ENCODE measurements around the gene SCUBE1. TPM values are rescaled to one million over a fixed set of nuclear protein-coding genes. Genes with fewer than 3 reads are reported as not detected.
A peak's percentile ranks its signal among the peaks of the same experiment; 100 is the strongest.

The SCUBE1 gene
- total RNA-seq, result under 1 TPM; 0.04 to 0.16 TPM

DNA sequence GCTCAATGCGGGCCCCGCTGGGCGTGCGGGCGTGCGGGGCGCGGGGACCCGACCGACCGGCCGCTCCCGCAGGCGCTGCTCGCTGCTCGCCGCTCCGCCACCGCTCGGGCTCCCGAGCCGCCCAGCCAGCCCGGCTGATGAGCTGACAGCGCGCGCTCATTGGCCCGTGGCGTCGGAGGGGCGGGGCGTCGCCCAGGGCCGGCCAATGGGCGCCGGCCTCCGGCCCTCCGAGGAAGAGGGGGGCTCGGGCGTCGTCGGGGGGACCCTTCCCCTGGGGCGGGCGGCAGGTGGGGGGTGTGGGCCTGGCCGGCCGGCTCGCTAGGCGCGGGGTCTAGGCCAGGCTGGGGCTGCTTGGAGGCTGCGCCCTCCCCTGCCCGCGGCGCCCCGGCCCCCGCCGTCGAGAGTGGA lies at the start of gene SCUBE1:
SCUBE1 (minus strand) TSS at position 111 of the 408 bp plus-strand sequence. CDS start 111 bp downstream, outside the sequence.
- H3K27me3 ChIP-seq, result peaks cover 3 to 31% of the 10 kb centered on the region in 2 donors
- H3K27ac ChIP-seq, result no peak within 1 kb of the TSS
- TF ChIP-seq, protein P1, sequence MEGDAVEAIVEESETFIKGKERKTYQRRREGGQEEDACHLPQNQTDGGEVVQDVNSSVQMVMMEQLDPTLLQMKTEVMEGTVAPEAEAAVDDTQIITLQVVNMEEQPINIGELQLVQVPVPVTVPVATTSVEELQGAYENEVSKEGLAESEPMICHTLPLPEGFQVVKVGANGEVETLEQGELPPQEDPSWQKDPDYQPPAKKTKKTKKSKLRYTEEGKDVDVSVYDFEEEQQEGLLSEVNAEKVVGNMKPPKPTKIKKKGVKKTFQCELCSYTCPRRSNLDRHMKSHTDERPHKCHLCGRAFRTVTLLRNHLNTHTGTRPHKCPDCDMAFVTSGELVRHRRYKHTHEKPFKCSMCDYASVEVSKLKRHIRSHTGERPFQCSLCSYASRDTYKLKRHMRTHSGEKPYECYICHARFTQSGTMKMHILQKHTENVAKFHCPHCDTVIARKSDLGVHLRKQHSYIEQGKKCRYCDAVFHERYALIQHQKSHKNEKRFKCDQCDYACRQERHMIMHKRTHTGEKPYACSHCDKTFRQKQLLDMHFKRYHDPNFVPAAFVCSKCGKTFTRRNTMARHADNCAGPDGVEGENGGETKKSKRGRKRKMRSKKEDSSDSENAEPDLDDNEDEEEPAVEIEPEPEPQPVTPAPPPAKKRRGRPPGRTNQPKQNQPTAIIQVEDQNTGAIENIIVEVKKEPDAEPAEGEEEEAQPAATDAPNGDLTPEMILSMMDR (IDR thresholded peaks at IDR 0.05), result no peak
- no peaks in the 10 kb centered on the region for H3K36me3 ChIP-seq
- no peaks in the 10 kb centered on the region for H3K9me3 ChIP-seq
- peaks cover 0 to 15% of the 10 kb centered on the region in 2 donors for H3K4me1 ChIP-seq
- DNase-seq (ENCODE audit: low spot score), result no peak
- H3K4me3 ChIP-seq, result peak within 1 kb of the TSS in 1 of 2 donors; percentile 32

DNA sequence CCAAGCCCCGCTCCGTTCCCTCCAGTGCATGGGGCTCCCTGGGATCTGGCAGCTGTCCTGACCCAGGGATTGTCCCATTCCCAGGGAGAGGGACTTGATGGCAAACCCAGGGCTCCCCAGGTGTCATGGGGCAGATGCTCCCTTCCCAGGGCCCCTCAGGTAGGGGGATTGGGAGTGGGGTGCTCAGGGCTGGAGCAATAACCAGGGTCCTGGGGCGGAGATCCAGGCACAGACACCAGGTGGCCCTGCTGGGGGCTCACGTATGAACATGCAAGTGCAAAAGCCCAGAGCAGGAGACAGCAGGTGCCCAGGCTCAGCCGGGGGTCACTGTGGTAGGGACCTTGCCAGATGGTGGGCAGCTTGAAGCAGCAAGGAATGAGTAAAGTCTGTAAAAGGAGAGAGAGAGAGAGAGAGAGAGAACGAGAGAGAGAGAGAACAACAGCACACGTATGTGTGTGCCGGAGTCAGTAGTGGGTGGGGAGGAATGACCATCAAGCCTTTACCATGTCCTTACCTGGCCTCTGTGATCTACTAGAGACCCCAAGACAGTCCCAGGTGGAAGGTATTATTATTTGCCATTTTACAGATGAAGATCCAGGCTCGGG lies 49.3 kb upstream of the SCUBE1 start:
- no peak for DNase-seq (ENCODE audit: low spot score)
- Histone ChIP-seq H3K36me3 (no peaks in the 10 kb centered on the region), H3K9me3 (no peaks in the 10 kb centered on the region), H3K27ac (no peak overlapping the region), H3K27me3 (no peaks in the 10 kb centered on the region), H3K4me1 (no peaks in the 10 kb centered on the region), H3K4me3 (no peak overlapping the region)
- TF ChIP-seq, protein P1 (IDR thresholded peaks at IDR 0.05), result no peak

DNA sequence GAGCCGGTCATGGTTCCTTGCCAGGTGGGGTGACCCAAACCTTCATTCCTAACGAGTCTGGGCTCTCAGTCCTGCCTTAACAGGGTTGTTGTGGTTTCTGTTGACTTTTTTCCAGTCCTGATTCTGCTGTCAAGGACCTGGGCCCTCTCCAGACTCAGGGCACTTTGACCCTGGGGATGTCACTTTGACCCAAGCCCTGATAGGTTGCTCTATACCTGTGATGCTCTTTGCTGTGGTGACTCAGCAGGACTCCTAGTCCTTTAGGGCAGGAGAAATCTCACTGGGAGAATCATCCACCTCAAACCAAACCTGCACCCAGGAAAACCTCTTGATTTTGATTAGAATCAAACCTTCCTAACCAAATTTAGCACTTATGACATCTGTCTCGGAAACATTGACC lies 48.1 kb upstream of the SCUBE1 start:
- Histone ChIP-seq H3K4me3 (no peak overlapping the region), H3K27me3 (no peaks in the 10 kb centered on the region), H3K4me1 (no peaks in the 10 kb centered on the region), H3K27ac (no peak overlapping the region), H3K36me3 (no peaks in the 10 kb centered on the region), H3K9me3 (no peaks in the 10 kb centered on the region)
- TF ChIP-seq, protein P1 (IDR thresholded peaks at IDR 0.05), result no peak
- DNase-seq (ENCODE audit: low spot score), result no peak

DNA sequence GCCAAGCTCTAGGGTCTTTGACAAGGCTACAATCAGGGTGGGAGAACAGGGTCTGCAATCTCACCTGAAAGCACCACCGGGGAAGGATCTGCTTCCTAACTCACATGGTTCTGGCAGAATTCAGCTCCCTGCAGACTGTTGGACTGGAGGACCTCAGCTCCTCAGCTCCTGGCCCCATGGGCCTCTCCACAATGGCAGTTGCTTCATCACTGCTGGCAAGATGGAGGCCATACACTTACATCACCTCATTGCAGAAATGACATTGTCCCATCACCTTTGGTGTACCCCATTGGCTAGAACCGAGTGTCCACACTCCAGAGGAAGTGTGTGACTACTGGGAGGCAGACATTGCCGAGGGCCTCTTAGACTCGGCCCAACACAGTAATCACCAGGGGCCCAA lies 47.7 kb upstream of the SCUBE1 start:
- Histone ChIP-seq H3K4me3 (no peak overlapping the region), H3K27me3 (no peaks in the 10 kb centered on the region), H3K27ac (no peak overlapping the region), H3K9me3 (no peaks in the 10 kb centered on the region), H3K36me3 (no peaks in the 10 kb centered on the region), H3K4me1 (no peaks in the 10 kb centered on the region)
- no peak for DNase-seq (ENCODE audit: low spot score)
- TF ChIP-seq, protein P1 (IDR thresholded peaks at IDR 0.05), result no peak

DNA sequence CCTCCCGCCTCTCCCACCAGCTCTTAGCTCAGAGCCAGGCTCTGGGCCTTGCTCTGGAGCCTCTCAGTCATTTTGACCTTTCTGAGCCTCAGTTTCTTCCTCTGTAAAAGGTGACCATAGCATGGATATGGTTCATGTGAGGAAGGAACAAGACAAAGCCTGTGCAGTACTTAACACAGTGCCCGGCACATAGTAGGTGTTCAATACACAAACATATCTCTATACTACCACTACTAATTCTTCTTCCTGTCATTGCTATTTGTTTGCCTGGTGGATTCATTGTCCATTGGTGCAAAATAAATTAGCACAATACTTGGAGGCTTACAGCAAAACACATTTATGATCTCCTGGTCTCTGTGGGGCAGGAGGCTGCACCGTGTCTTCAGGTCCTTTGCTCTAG lies 47.0 kb upstream of the SCUBE1 start:
- TF ChIP-seq, protein P1 (IDR thresholded peaks at IDR 0.05), result no peak
- H3K4me3 ChIP-seq, result no peak overlapping the region
- no peak for DNase-seq (ENCODE audit: low spot score)
- no peaks in the 10 kb centered on the region for H3K9me3 ChIP-seq
- H3K27me3 ChIP-seq, result no peaks in the 10 kb centered on the region
- no peaks in the 10 kb centered on the region for H3K4me1 ChIP-seq
- H3K27ac ChIP-seq, result no peak overlapping the region
- no peaks in the 10 kb centered on the region for H3K36me3 ChIP-seq

Data from right atrium auricular region (tissue), 2 donors.